ENCODE data around the gene FRMD4B. TPM values are rescaled to one million over a fixed set of nuclear protein-coding genes. Genes with fewer than 3 reads are reported as not detected.

Gene FRMD4B
- total and polyA plus RNA-seq, 2 experiments from 2014 or later, result 6.4 to 12.8 TPM

DNA sequence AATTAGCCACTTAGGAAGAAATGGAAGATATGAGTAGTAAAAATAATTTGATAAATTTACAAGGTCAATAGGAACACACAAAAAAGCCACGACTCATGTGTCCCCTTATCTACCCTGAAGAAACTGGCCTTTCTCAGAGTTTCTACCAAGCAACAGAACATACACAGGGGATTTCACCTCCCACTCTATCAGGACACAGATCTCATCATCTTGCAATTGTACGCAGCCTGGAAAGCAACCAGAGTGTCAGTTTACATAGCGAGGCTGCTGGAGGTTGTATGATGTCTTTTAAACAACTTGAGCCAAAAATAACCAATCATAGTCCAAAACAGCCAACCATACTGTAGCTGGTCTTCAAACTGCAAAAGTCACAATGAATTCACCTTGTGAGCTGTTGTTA, 243.8 kb downstream of the FRMD4B start:
- H3K4me3 Mint-ChIP-seq, result no peak overlapping the region
- H3K9me2 ChIP-seq (ENCODE audit: insufficient read depth), result no peaks in the 10 kb centered on the region
- H3K9me3 Mint-ChIP-seq, result no peaks in the 10 kb centered on the region; the same call in 2 of the 3 replicates
- H3K27ac Mint-ChIP-seq, result no peak overlapping the region
- H3K27me3 ChIP-seq (ENCODE audit: insufficient read depth), result peaks cover 47% of the 10 kb centered on the region
- no peak overlapping the region for H2AFZ ChIP-seq
- peaks cover 5% of the 10 kb centered on the region for H3K4me1 ChIP-seq (ENCODE audit: insufficient read depth)
- no peak overlapping the region for H3K4me3 ChIP-seq
- H3K36me3 ChIP-seq (ENCODE audit: insufficient read depth), result no peaks in the 10 kb centered on the region
- no peak overlapping the region for H3K4me2 ChIP-seq
- TF ChIP-seq, protein P1, sequence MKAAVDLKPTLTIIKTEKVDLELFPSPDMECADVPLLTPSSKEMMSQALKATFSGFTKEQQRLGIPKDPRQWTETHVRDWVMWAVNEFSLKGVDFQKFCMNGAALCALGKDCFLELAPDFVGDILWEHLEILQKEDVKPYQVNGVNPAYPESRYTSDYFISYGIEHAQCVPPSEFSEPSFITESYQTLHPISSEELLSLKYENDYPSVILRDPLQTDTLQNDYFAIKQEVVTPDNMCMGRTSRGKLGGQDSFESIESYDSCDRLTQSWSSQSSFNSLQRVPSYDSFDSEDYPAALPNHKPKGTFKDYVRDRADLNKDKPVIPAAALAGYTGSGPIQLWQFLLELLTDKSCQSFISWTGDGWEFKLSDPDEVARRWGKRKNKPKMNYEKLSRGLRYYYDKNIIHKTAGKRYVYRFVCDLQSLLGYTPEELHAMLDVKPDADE (IDR thresholded peaks at IDR 0.05), result no peak
- TF ChIP-seq STAT1 (IDR thresholded peaks at IDR 0.05; ENCODE audit: unreplicated experiment) (no peak), POLR2AphosphoS5 (IDR thresholded peaks at IDR 0.05; ENCODE audit: low read depth) (no peak), CREB1 (CRISPR knock-in tag; IDR thresholded peaks at IDR 0.05; ENCODE audit: low read depth) (no peak), EZH2 (IDR thresholded peaks at IDR 0.05; ENCODE audit: low read depth, unreplicated experiment) (no peak)
- TF ChIP-seq, protein P2, sequence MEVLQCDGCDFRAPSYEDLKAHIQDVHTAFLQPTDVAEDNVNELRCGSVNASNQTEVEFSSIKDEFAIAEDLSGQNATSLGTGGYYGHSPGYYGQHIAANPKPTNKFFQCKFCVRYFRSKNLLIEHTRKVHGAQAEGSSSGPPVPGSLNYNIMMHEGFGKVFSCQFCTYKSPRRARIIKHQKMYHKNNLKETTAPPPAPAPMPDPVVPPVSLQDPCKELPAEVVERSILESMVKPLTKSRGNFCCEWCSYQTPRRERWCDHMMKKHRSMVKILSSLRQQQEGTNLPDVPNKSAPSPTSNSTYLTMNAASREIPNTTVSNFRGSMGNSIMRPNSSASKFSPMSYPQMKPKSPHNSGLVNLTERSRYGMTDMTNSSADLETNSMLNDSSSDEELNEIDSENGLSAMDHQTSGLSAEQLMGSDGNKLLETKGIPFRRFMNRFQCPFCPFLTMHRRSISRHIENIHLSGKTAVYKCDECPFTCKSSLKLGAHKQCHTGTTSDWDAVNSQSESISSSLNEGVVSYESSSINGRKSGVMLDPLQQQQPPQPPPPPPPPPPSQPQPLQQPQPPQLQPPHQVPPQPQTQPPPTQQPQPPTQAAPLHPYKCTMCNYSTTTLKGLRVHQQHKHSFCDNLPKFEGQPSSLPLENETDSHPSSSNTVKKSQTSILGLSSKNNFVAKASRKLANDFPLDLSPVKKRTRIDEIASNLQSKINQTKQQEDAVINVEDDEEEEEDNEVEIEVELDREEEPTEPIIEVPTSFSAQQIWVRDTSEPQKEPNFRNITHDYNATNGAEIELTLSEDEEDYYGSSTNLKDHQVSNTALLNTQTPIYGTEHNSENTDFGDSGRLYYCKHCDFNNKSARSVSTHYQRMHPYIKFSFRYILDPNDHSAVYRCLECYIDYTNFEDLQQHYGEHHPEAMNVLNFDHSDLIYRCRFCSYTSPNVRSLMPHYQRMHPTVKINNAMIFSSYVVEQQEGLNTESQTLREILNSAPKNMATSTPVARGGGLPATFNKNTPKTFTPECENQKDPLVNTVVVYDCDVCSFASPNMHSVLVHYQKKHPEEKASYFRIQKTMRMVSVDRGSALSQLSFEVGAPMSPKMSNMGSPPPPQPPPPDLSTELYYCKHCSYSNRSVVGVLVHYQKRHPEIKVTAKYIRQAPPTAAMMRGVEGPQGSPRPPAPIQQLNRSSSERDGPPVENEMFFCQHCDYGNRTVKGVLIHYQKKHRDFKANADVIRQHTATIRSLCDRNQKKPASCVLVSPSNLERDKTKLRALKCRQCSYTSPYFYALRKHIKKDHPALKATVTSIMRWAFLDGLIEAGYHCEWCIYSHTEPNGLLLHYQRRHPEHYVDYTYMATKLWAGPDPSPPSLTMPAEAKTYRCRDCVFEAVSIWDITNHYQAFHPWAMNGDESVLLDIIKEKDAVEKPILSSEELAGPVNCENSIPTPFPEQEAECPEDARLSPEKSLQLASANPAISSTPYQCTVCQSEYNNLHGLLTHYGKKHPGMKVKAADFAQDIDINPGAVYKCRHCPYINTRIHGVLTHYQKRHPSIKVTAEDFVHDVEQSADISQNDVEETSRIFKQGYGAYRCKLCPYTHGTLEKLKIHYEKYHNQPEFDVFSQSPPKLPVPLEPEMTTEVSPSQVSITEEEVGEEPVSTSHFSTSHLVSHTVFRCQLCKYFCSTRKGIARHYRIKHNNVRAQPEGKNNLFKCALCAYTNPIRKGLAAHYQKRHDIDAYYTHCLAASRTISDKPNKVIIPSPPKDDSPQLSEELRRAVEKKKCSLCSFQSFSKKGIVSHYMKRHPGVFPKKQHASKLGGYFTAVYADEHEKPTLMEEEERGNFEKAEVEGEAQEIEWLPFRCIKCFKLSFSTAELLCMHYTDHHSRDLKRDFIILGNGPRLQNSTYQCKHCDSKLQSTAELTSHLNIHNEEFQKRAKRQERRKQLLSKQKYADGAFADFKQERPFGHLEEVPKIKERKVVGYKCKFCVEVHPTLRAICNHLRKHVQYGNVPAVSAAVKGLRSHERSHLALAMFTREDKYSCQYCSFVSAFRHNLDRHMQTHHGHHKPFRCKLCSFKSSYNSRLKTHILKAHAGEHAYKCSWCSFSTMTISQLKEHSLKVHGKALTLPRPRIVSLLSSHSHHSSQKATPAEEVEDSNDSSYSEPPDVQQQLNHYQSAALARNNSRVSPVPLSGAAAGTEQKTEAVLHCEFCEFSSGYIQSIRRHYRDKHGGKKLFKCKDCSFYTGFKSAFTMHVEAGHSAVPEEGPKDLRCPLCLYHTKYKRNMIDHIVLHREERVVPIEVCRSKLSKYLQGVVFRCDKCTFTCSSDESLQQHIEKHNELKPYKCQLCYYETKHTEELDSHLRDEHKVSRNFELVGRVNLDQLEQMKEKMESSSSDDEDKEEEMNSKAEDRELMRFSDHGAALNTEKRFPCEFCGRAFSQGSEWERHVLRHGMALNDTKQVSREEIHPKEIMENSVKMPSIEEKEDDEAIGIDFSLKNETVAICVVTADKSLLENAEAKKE (CRISPR knock-in tag; IDR thresholded peaks at IDR 0.05), result no peak
- DNase-seq (ENCODE audit: low spot score) (no peak), ATAC-seq (no peak)
- 0 out of 2 replicates have a peak, but pooled peaks cover 4% of the 10 kb centered on the region for H3F3A ChIP-seq (replicated peaks; ENCODE audit: low read depth)
- H4K20me1 ChIP-seq (replicated peaks; ENCODE audit: insufficient read depth), result no peaks in the 10 kb centered on the region
- no peak overlapping the region for H3K27ac ChIP-seq (ENCODE audit: low read depth)
- H3K27me3 Mint-ChIP-seq (ENCODE audit: insufficient read depth, low read depth, poor library complexity), result peaks cover 8% of the 10 kb centered on the region
- H3K79me2 ChIP-seq (replicated peaks; ENCODE audit: insufficient read depth), result no peaks in the 10 kb centered on the region
- no peaks in the 10 kb centered on the region for H3K36me3 Mint-ChIP-seq (ENCODE audit: low read depth)
- H3K4me1 Mint-ChIP-seq, result peaks cover 23% of the 10 kb centered on the region
